Spleen (tissue), 7 donors: ENCODE data around the gene LANCL3.
"Not testable (repeated sequence)": the region's sequence is repeated elsewhere in the genome, so short reads cannot be mapped to it uniquely, and the experiment has no call there.

Source experiments
- POLR2A ChIP-seq, 3 donors: fragments of 450-650 bp; IDR thresholded peaks; one replicate each; pipeline ENCODE4 v1.5.1; 2017; ENCODE audit warnings: antibody characterized with exemption in 3 of 3, mild to moderate bottlenecking in 1 of 3
- POLR2AphosphoS5 ChIP-seq, 3 donors: sonication (generic); formaldehyde crosslinking; IDR thresholded peaks; one replicate each; pipeline ENCODE4 v1.5.1; 2017; ENCODE audit warnings: antibody characterized with exemption in 3 of 3
- TF ChIP-seq, protein P1 (sequence below), 11 experiments: fragments of 200-600 bp in 7 of 11; fragments of 450-650 bp in 4 of 11; sonication (generic) in 4 of 11; IDR thresholded peaks in 8 of 11; conservative IDR thresholded peaks in 3 of 11; 1 replicate in 7 of 11; 2 replicates in 4 of 11; pipeline versions ENCODE4 v1.4.0 to v1.8.0; 2016 to 2021; ENCODE audit warnings: antibody characterized with exemption in 11 of 11, inconsistent platforms in 4 of 11, mild to moderate bottlenecking in 1 of 11
- donor health status: DM: no; HTN: no; CAD: no; lungs with moderate emphysema.
- donor health status: DM: no; HTN: no; CAD: no.
- donor health status: DM: no; HTN: no; CAD: no.

DNA sequence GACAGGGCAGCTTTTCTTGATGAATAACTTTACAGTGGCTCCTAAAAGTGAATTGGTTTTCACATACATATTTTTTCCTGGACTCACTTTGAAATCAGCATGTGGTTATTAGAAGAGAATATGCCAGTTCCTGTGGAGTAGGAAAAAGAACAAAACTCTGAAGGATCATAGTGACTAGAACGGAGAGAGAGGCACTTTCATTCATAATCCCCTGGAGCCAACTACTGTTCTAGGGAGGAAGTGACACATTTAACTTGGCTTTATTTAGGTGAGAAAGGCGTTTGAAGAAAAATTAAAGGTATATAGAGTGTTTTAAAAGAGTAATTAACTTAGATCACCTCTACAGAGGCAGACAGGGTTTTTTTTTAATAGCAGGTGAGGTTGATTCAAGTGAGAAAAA is 1.7 kb downstream of the LANCL3 start:
- TF ChIP-seq, protein P1, sequence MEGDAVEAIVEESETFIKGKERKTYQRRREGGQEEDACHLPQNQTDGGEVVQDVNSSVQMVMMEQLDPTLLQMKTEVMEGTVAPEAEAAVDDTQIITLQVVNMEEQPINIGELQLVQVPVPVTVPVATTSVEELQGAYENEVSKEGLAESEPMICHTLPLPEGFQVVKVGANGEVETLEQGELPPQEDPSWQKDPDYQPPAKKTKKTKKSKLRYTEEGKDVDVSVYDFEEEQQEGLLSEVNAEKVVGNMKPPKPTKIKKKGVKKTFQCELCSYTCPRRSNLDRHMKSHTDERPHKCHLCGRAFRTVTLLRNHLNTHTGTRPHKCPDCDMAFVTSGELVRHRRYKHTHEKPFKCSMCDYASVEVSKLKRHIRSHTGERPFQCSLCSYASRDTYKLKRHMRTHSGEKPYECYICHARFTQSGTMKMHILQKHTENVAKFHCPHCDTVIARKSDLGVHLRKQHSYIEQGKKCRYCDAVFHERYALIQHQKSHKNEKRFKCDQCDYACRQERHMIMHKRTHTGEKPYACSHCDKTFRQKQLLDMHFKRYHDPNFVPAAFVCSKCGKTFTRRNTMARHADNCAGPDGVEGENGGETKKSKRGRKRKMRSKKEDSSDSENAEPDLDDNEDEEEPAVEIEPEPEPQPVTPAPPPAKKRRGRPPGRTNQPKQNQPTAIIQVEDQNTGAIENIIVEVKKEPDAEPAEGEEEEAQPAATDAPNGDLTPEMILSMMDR (IDR thresholded peaks at IDR 0.05 in 8 of 11, conservative IDR thresholded peaks at IDR 0.05 in 3 of 11) = not testable (repeated sequence)
- not testable (repeated sequence) for TF ChIP-seq POLR2A, POLR2AphosphoS5 (IDR thresholded peaks at IDR 0.05)
